ENCODE results near the gene PTAR1.
A peak's percentile ranks its signal among the peaks of the same experiment; 100 is the strongest.

Gene PTAR1

GRCh38 chr9:69674112-69674685, 85.6 kb downstream of the PTAR1 start:
- no peak for DNase-seq (ENCODE audit: low spot score)

- DNase-seq (ENCODE audit: low spot score), result no peak
Observed at GRCh38 chr9:69673311-69673640, 86.5 kb downstream of the PTAR1 start.

- DNase-seq (ENCODE audit: low spot score), result peak; percentile 93
Observed at GRCh38 chr9:69672596-69673310, 87.1 kb downstream of the PTAR1 start.

- peak; percentile 90 for DNase-seq (ENCODE audit: low spot score)
Observed at GRCh38 chr9:69671879-69672595, 87.8 kb downstream of the PTAR1 start, which contains the start of gene APBA1. Gene APBA1, minus strand, starts transcription at chr9:69672371.

GRCh38 chr9:69671311-69671878, 88.4 kb downstream of the PTAR1 start:
- no peak for DNase-seq (ENCODE audit: low spot score)

GRCh38 chr9:69667306-69667705, 92.5 kb downstream of the PTAR1 start:
- DNase-seq (ENCODE audit: low spot score), result no peak

- DNase-seq (ENCODE audit: low spot score), result no peak
Observed at GRCh38 chr9:69660304-69660703, 99.5 kb downstream of the PTAR1 start.

All from AG20443 (cell line).